Endodermal cell (in vitro differentiated cells): Measurements from ENCODE around the gene KCNH3. TPM values are rescaled to one million over a fixed set of nuclear protein-coding genes. Genes with fewer than 3 reads are reported as not detected.
A peak's percentile ranks its signal among the peaks of the same experiment; 100 is the strongest.

Experiments
- DNase-seq: peaks from one replicate; pipeline ENCODE4 v3.0.0-alpha.2; 2017
- H3K27ac ChIP-seq: 2 replicates; pipeline ENCODE4 v1.5.1; 2013; ENCODE audit warnings: mild to moderate bottlenecking, low read depth, low read length, moderate library complexity
- H3K27me3 ChIP-seq: 2 replicates; pipeline ENCODE4 v1.6.1; 2013; ENCODE audit warnings: mild to moderate bottlenecking, low read length, moderate library complexity; ENCODE audit not compliant: insufficient read depth, control insufficient read depth, poor library complexity, severe bottlenecking
- H3K36me3 ChIP-seq: 2 replicates; pipeline ENCODE4 v1.7.0; 2013; ENCODE audit warnings: mild to moderate bottlenecking, low read length, moderate library complexity; ENCODE audit not compliant: control insufficient read depth, insufficient read depth
- H3K4me1 ChIP-seq: one replicate; pipeline ENCODE4 v1.7.0; 2013; ENCODE audit warnings: low read length; ENCODE audit not compliant: control insufficient read depth, insufficient read depth
- H3K4me3 ChIP-seq: 2 replicates; pipeline ENCODE4 v1.5.1; 2013; ENCODE audit warnings: mild to moderate bottlenecking, low read length, moderate library complexity
- H3K9ac ChIP-seq: 2 replicates; pipeline ENCODE4 v1.6.1; 2013; ENCODE audit warnings: mild to moderate bottlenecking, low read length, moderate library complexity; ENCODE audit not compliant: poor library complexity, severe bottlenecking; ENCODE audit errors: extremely low read depth
- H3K9me3 ChIP-seq: 2 replicates; pipeline ENCODE4 v1.6.1; 2013; ENCODE audit warnings: mild to moderate bottlenecking, low read length, moderate library complexity; ENCODE audit not compliant: control insufficient read depth
- H3K27ac Mint-ChIP-seq: 2 replicates; pipeline ENCODE4 v1.8.0; 2020; ENCODE audit warnings: mixed read lengths
- H3K27me3 Mint-ChIP-seq: 2 replicates; pipeline ENCODE4 v1.8.0; 2021; ENCODE audit warnings: mild to moderate bottlenecking, mixed read lengths; ENCODE audit not compliant: insufficient read depth
- H3K36me3 Mint-ChIP-seq: 2 replicates; pipeline ENCODE4 v1.8.0; 2020; ENCODE audit warnings: low read depth, mixed read lengths
- H3K4me1 Mint-ChIP-seq: 2 replicates; pipeline ENCODE4 v1.8.0; 2020; ENCODE audit warnings: mixed read lengths
- H3K4me3 Mint-ChIP-seq: 2 replicates; pipeline ENCODE4 v1.8.0; 2020; ENCODE audit warnings: mild to moderate bottlenecking, moderate library complexity, mixed read lengths
- H3K9me3 Mint-ChIP-seq: 2 replicates; pipeline ENCODE4 v1.8.0; 2020; ENCODE audit warnings: mild to moderate bottlenecking, mixed read lengths
- CTCF ChIP-seq: fragments of 200-600 bp; sonication (generic); conservative IDR thresholded peaks from 2 replicates; pipeline ENCODE4 v1.5.0; 2021; ENCODE audit warnings: antibody characterized with exemption, mild to moderate bottlenecking
- WGBS, 2 experiments: methylation state at CpG; one replicate each; pipeline versions ENCODE4 v1.1.5 to v1.1.7; 2013; ENCODE audit warnings: missing lambda C conversion rate in 2 of 2, mixed read lengths in 1 of 2; ENCODE audit not compliant: insufficient coverage in 1 of 2, insufficient read length in 1 of 2; 5-methylcytosine and 5-hydroxymethylcytosine counted together
- total RNA-seq, 2 donors: library from RNA; stranded (reverse); fragmentation: NEBNext Ultra II Directional in 1 of 2; extraction: Animal tissue kit (Norgen Biotek cat#: 25700) in 1 of 2; gene quantifications; 2 replicates in 1 of 2; 3 replicates in 1 of 2; pipeline ENCODE4 v1.2.1, GENCODE V29; 2021

The KCNH3 gene
- total RNA-seq, 2 donors from 2014 or later = 1.00 to 1.5 TPM

GRCh38 chr12:49542592-49543160 is 3.8 kb downstream of the KCNH3 start:
- Mint-ChIP-seq H3K4me1 (peaks cover 14% of the 10 kb centered on the region), H3K36me3 (no peaks in the 10 kb centered on the region)

DNA sequence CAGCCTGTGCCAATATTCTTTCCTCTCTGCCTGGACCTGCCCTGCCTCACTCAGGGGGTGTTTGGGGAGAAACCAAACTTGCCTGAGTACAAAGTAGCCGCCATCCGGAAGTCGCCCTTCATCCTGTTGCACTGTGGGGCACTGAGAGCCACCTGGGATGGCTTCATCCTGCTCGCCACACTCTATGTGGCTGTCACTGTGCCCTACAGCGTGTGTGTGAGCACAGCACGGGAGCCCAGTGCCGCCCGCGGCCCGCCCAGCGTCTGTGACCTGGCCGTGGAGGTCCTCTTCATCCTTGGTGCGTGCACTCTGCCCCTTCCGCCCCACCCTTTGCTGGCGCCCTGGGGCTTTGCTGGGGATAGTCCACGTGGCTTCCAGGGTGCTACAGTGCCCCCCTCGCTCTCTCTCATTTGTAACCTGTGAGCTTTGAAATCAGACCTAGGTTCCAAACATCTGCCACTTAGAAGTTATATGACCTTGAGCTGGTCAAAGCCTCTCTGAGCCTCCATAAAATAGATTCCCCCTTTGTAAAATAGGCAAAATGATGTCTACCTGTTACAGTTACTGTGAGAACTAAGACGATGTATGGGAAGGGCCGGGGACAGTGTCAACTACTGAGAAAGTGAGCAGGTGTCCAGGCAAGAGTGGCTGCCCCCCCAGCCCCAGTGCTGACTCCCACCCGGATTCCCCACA is 4.5 kb downstream of the KCNH3 start:
- 81 to 82% methylated on average over 19 to 20 of the region's 20 CpGs for WGBS, 2 experiments
- H3K4me3 ChIP-seq = no peak overlapping the region
- Mint-ChIP-seq H3K4me3 (no peak overlapping the region), H3K36me3 (no peaks in the 10 kb centered on the region), H3K4me1 (peaks cover 12% of the 10 kb centered on the region), H3K27me3 (peaks cover 96% of the 10 kb centered on the region), H3K27ac (no peak overlapping the region), H3K9me3 (no peaks in the 10 kb centered on the region)
- no peak overlapping the region for H3K9ac ChIP-seq
- H3K9me3 ChIP-seq = no peaks in the 10 kb centered on the region
- no peaks in the 10 kb centered on the region for H3K4me1 ChIP-seq
- peak; percentile 48 for DNase-seq
- no peak overlapping the region for H3K27ac ChIP-seq
- peaks cover 96% of the 10 kb centered on the region for H3K27me3 ChIP-seq
- TF ChIP-seq CTCF = no peak
- H3K36me3 ChIP-seq = no peaks in the 10 kb centered on the region

More at GRCh38 chr12:49542592-49543160, 3.8 kb downstream of the KCNH3 start:
- Histone ChIP-seq H3K36me3 (no peaks in the 10 kb centered on the region), H3K27me3 (peaks cover 96% of the 10 kb centered on the region), H3K4me1 (no peaks in the 10 kb centered on the region), H3K27ac (no peak overlapping the region), H3K4me3 (no peak overlapping the region), H3K9ac (no peak overlapping the region), H3K9me3 (no peaks in the 10 kb centered on the region)
- WGBS, 2 experiments = 93 to 97% methylated on average over 9 to 15 of the region's 15 CpGs
- no peaks in the 10 kb centered on the region for H3K9me3 Mint-ChIP-seq
- no peak for TF ChIP-seq CTCF
- peaks cover 95% of the 10 kb centered on the region for H3K27me3 Mint-ChIP-seq
- H3K27ac Mint-ChIP-seq = no peak overlapping the region
- H3K4me3 Mint-ChIP-seq = no peak overlapping the region
- peak; percentile 47 for DNase-seq

GRCh38 chr12:49543914-49544815 is 5.3 kb downstream of the KCNH3 start:
- Histone ChIP-seq H3K27me3 (peaks cover 96% of the 10 kb centered on the region), H3K27ac (no peak overlapping the region), H3K4me1 (no peaks in the 10 kb centered on the region), H3K4me3 (no peak overlapping the region), H3K9ac (no peak overlapping the region), H3K36me3 (no peaks in the 10 kb centered on the region), H3K9me3 (no peaks in the 10 kb centered on the region)
- Mint-ChIP-seq H3K27ac (no peak overlapping the region), H3K9me3 (no peaks in the 10 kb centered on the region), H3K27me3 (peaks cover 96% of the 10 kb centered on the region), H3K36me3 (no peaks in the 10 kb centered on the region), H3K4me1 (peaks cover 12% of the 10 kb centered on the region), H3K4me3 (peak overlapping the region; percentile 43)
- no peak for TF ChIP-seq CTCF
- DNase-seq = peak; percentile 86
- WGBS, 2 experiments = 31 to 34% methylated on average over 17 to 39 of the region's 39 CpGs
